Activated B cell treated with CpG ODN at 0.5 μM for 24 hours (primary cell): ENCODE measurements around the gene AKNA. TPM values are rescaled to one million over a fixed set of nuclear protein-coding genes. Genes with fewer than 3 reads are reported as not detected.

Experiments
- ATAC-seq: fragments of 200-7000 bp; cut with Tn5 transposase; one replicate; pipeline ENCODE4 v1.10.0; 2021; ENCODE audit warnings: low read depth, mild to moderate bottlenecking, moderate library complexity
- CTCF ChIA-PET: fragments of 350-600 bp; sonication (Branson Sonifier 250); formaldehyde crosslinking; loops from one replicate; lab custom pipeline; 2021; ENCODE audit warnings: antibody characterized with exemption; lab: Charles Lee
- POLR2A ChIA-PET: fragments of 350-600 bp; sonication (Branson Sonifier 250); formaldehyde crosslinking; loops from one replicate; lab custom pipeline; 2021; ENCODE audit warnings: antibody characterized with exemption; lab: Charles Lee
- DNase-seq: peaks from one replicate; pipeline ENCODE4 v3.0.0; 2022
- H3K27ac Mint-ChIP-seq: one replicate; pipeline ENCODE4 v1.8.0; 2020; ENCODE audit warnings: mixed read lengths
- H3K27me3 Mint-ChIP-seq: one replicate; pipeline ENCODE4 v1.8.0; 2021; ENCODE audit warnings: mixed read lengths
- H3K36me3 Mint-ChIP-seq: one replicate; pipeline ENCODE4 v1.8.0; 2021; ENCODE audit warnings: low read depth, mixed read lengths
- H3K4me1 Mint-ChIP-seq: one replicate; pipeline ENCODE4 v1.8.0; 2021; ENCODE audit warnings: mixed read lengths
- H3K4me3 Mint-ChIP-seq: one replicate; pipeline ENCODE4 v1.8.0; 2020; ENCODE audit warnings: mild to moderate bottlenecking, mixed read lengths
- H3K9me3 Mint-ChIP-seq: one replicate; pipeline ENCODE4 v1.8.0; 2020; ENCODE audit warnings: mixed read lengths
- intact Hi-C: fragments of 100-400 bp; cut with micrococcal nuclease; formaldehyde crosslinking; loops from one replicate; pipeline ENCODE4 v1.15.1; 2024
- total RNA-seq: library from RNA; stranded (reverse); gene quantifications from 2 replicates; pipeline ENCODE4 v1.2.3, GENCODE V29; 2022
- TF ChIP-seq, protein P1 (sequence below): fragments of 200-600 bp; IDR thresholded peaks from one replicate; pipeline ENCODE4 v1.8.0; 2022; ENCODE audit warnings: antibody characterized with exemption, mild to moderate bottlenecking

Gene AKNA
- total RNA-seq, 1 donor from 2014 or later, result 322 TPM

DNA sequence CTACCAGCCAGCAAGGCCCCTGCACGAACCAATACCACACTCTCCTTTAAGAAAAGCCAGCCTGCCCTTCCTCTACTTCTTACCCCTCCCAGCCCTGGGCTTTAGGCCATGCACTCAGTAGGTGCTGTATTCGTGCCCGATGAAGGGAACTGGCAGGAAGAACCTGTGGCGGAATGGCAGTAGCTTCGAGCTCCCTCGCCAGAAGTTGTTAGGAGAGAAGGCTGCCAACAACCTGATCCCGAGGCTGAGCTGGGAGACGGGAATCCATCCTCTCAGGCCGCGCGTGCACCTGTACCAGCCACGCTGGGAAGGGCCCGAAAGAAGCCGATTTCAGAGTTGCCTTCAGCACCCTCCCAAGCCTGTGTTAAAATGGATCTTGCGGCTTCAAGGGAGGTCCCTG is 45.3 kb upstream of the AKNA start:
- intact Hi-C loops, result loop anchor here (10.0 kb wide), 1 partner anchor 582 kb away; no protein-coding TSS in a partner anchor
- H3K4me1 Mint-ChIP-seq, result no peaks in the 10 kb centered on the region
- POLR2A ChIA-PET, result interaction anchor here (0.6 kb wide), 1 partner anchor 207 kb away, joined by 4 read pairs; no protein-coding TSS in a partner anchor
- no peaks in the 10 kb centered on the region for H3K27me3 Mint-ChIP-seq
- no peak for DNase-seq
- ATAC-seq, result no peak
- H3K9me3 Mint-ChIP-seq, result no peaks in the 10 kb centered on the region
- no peak overlapping the region for H3K4me3 Mint-ChIP-seq
- CTCF ChIA-PET, result interaction anchor here (0.6 to 5.8 kb wide), 8 partner anchors 16 to 220 kb away, joined by 3 to 96 read pairs (median 5); partner anchors contain the start of gene WHRN
- TF ChIP-seq, protein P1, sequence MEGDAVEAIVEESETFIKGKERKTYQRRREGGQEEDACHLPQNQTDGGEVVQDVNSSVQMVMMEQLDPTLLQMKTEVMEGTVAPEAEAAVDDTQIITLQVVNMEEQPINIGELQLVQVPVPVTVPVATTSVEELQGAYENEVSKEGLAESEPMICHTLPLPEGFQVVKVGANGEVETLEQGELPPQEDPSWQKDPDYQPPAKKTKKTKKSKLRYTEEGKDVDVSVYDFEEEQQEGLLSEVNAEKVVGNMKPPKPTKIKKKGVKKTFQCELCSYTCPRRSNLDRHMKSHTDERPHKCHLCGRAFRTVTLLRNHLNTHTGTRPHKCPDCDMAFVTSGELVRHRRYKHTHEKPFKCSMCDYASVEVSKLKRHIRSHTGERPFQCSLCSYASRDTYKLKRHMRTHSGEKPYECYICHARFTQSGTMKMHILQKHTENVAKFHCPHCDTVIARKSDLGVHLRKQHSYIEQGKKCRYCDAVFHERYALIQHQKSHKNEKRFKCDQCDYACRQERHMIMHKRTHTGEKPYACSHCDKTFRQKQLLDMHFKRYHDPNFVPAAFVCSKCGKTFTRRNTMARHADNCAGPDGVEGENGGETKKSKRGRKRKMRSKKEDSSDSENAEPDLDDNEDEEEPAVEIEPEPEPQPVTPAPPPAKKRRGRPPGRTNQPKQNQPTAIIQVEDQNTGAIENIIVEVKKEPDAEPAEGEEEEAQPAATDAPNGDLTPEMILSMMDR, result no peak
- no peak overlapping the region for H3K27ac Mint-ChIP-seq
- no peaks in the 10 kb centered on the region for H3K36me3 Mint-ChIP-seq

DNA sequence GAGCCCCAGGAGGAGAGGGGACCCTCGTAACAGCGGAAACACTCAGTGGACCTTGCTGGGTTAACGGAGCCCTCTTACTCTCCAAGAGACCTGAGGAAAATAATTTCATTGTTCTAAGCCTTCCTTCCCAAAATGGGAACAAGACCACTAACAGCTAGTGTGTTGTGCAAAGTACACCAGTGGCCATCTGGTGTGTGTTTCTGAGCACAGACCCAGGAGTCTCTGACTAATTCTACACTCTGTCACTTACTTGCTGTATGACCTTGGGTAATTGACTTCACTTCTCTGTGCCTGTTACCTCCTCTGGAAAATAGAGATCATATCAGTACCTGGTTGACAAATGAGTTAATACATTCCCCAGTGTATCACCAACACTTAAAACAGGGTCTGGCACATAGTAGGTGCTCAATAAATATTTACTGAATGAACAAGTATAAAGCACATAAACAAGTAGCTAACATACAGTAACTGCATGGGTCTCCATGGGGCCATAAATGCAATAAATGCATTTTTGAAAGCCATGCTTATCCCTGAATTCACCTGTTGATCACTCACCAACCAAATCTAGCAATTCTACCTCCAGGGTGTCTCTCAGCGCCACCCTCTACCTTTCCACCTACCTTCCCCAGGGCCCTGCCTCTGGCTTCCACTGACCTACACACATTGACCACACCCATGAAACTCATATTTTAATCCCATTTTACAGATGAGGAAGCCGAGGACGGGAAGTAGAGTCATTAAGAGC is 44.7 kb upstream of the AKNA start:
- Mint-ChIP-seq H3K4me3 (no peak overlapping the region), H3K27ac (no peak overlapping the region), H3K4me1 (no peaks in the 10 kb centered on the region), H3K27me3 (no peaks in the 10 kb centered on the region), H3K9me3 (no peaks in the 10 kb centered on the region), H3K36me3 (no peaks in the 10 kb centered on the region)
- intact Hi-C loops, result loop anchor here (10.0 kb wide), 1 partner anchor 582 kb away; no protein-coding TSS in a partner anchor
- ATAC-seq, result no peak
- POLR2A ChIA-PET, result no interaction called here
- DNase-seq, result no peak
- TF ChIP-seq, protein P1, result no peak
- CTCF ChIA-PET, result interaction anchor here (0.6 to 5.8 kb wide), 6 partner anchors 17 to 221 kb away, joined by 3 to 96 read pairs (median 5); partner anchors contain the start of gene WHRN

DNA sequence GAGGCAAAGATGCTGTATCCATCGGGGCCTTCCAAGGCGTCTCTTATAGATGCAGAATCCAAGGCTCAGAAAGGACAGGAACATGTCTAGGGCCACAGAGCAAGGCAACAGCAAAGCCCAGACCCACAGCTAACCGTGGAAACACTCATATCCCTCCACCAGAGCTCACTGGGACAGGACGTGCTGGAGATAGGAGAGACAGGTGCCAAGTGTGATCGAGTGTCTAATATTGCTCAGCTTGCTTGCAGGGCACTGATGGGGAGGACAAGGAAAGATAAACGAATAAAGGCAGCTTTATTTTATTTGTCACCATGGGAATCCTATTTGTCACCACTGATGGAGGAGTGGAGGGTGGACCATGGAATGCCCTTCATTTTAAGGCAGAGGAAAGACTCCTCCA is 44.0 kb upstream of the AKNA start:
- Mint-ChIP-seq H3K4me3 (no peak overlapping the region), H3K27ac (no peak overlapping the region), H3K36me3 (no peaks in the 10 kb centered on the region), H3K4me1 (no peaks in the 10 kb centered on the region), H3K9me3 (no peaks in the 10 kb centered on the region), H3K27me3 (no peaks in the 10 kb centered on the region)
- intact Hi-C loops, result loop anchor here (10.0 kb wide), 1 partner anchor 583 kb away; no protein-coding TSS in a partner anchor
- ChIA-PET CTCF (interaction anchor here (0.9 kb wide), 1 partner anchor 160 kb away, joined by 3 read pairs; no protein-coding TSS in a partner anchor), POLR2A (no interaction called here)
- DNase-seq (no peak), ATAC-seq (no peak)
- TF ChIP-seq, protein P1, result no peak

DNA sequence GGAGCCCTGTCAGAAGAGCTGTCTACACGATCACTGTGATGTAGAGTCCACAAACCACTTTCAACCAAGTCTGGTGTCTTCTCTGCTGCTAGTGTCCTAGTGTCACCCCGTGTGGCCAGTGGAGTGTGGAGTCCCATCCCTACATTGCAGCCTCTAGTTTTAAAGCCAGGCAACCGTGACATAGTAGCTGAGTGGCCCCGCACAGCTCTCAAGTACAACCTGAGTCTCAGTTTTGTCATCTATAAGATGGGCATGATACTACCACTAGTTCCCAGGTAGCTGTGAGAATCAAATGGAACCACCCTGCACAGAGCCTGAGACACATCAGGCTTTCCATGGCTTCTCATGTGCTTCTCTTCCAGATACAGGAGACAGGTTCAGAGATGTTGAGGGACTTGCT is 43.2 kb upstream of the AKNA start:
- Mint-ChIP-seq H3K9me3 (no peaks in the 10 kb centered on the region), H3K27ac (no peak overlapping the region), H3K27me3 (no peaks in the 10 kb centered on the region), H3K4me3 (no peak overlapping the region), H3K4me1 (no peaks in the 10 kb centered on the region), H3K36me3 (no peaks in the 10 kb centered on the region)
- POLR2A ChIA-PET, result no interaction called here
- TF ChIP-seq, protein P1, result no peak
- ATAC-seq, result no peak
- DNase-seq, result no peak
- CTCF ChIA-PET, result interaction anchor here (0.9 kb wide), 1 partner anchor 161 kb away, joined by 3 read pairs; no protein-coding TSS in a partner anchor
- intact Hi-C loops, result loop anchor here (10.0 kb wide), 1 partner anchor 584 kb away; no protein-coding TSS in a partner anchor

DNA sequence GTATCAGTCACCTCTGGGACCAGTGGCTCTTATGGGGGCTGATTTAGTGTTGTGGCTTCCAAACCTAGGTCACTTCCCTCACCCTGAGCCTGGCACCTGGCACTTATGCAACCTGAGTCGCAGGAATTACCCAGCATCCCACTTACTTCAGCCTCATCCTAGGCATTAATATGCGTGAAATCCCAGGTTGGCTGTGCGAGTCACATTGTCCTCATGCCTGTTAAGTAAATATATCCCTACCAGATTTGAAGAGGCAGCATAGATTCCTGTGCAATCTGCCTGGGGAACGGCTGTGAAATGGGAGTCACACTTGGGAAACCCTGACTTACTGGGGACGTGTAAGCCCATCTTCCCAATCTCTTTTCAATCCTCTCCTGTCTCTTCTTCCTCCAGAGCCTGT is 42.7 kb upstream of the AKNA start:
- H3K36me3 Mint-ChIP-seq, result no peaks in the 10 kb centered on the region
- intact Hi-C loops, result loop anchor here (10.0 kb wide), 1 partner anchor 584 kb away; no protein-coding TSS in a partner anchor
- TF ChIP-seq, protein P1, result no peak
- CTCF ChIA-PET, result no interaction called here
- POLR2A ChIA-PET, result no interaction called here
- no peaks in the 10 kb centered on the region for H3K4me1 Mint-ChIP-seq
- H3K9me3 Mint-ChIP-seq, result no peaks in the 10 kb centered on the region
- no peak overlapping the region for H3K4me3 Mint-ChIP-seq
- H3K27ac Mint-ChIP-seq, result no peak overlapping the region
- DNase-seq (no peak), ATAC-seq (no peak)
- no peaks in the 10 kb centered on the region for H3K27me3 Mint-ChIP-seq
